DND-41 (cell line): ENCODE data around the gene LRRC43.

Experiments
- ATAC-seq: fragments of 200-7000 bp; cut with Tn5 transposase; 3 replicates; pipeline ENCODE4 v1.9.1; 2021; ENCODE audit warnings: low read depth; ENCODE audit not compliant: insufficient read depth
- DNase-seq: peaks from one replicate; pipeline ENCODE4 v3.0.0-alpha.2; 2020
- H2AFZ ChIP-seq: 2 replicates; pipeline ENCODE4 v1.6.0; 2012; ENCODE audit warnings: low read depth, low read length
- H3K27ac ChIP-seq: 2 replicates; pipeline ENCODE4 v1.5.1; 2012; ENCODE audit warnings: low read length, inconsistent platforms
- H3K27me3 ChIP-seq: fragments of 200-600 bp; sonication (generic); 2 replicates; pipeline ENCODE4 v1.6.0; 2012; ENCODE audit warnings: low read length, mild to moderate bottlenecking, inconsistent platforms; ENCODE audit not compliant: insufficient read depth, poor library complexity
- H3K36me3 ChIP-seq: 2 replicates; pipeline ENCODE4 v1.5.1; 2012; ENCODE audit warnings: low read length, inconsistent platforms; ENCODE audit not compliant: insufficient read depth
- H3K4me1 ChIP-seq: 2 replicates; pipeline ENCODE4 v1.5.1; 2012; ENCODE audit warnings: mild to moderate bottlenecking, low read length; ENCODE audit not compliant: insufficient read depth
- H3K4me2 ChIP-seq: 2 replicates; pipeline ENCODE4 v1.6.0; 2012; ENCODE audit warnings: mild to moderate bottlenecking, moderate library complexity, low read length, inconsistent platforms; ENCODE audit not compliant: insufficient read depth
- H3K4me3 ChIP-seq, 2 experiments: fragments of 200-600 bp in 1 of 2; shearing (Covaris generic) in 1 of 2; 2 replicates each; pipeline ENCODE4 v1.5.1; 2012 to 2016; ENCODE audit warnings: inconsistent platforms in 2 of 2, low read length in 2 of 2, mild to moderate bottlenecking in 2 of 2, low read depth in 1 of 2, moderate library complexity in 1 of 2
- H3K79me2 ChIP-seq: 2 replicates; pipeline ENCODE4 v1.6.0; 2012; ENCODE audit warnings: low read length, inconsistent platforms; ENCODE audit not compliant: insufficient read depth
- H3K9ac ChIP-seq: 2 replicates; pipeline ENCODE4 v1.6.0; 2012; ENCODE audit warnings: low read depth, mild to moderate bottlenecking, inconsistent platforms, low read length, moderate library complexity
- H3K9me3 ChIP-seq: 2 replicates; pipeline ENCODE4 v1.5.1; 2012; ENCODE audit warnings: low read length, moderate library complexity, mild to moderate bottlenecking, inconsistent platforms; ENCODE audit not compliant: insufficient read depth, severe bottlenecking
- H4K20me1 ChIP-seq: 2 replicates; pipeline ENCODE4 v1.6.0; 2012; ENCODE audit warnings: low read length; ENCODE audit not compliant: insufficient read depth
- EZH2 ChIP-seq: IDR thresholded peaks from 3 replicates; pipeline ENCODE4 v1.6.1; 2012; ENCODE audit warnings: borderline replicate concordance, low read depth, mild to moderate bottlenecking, moderate library complexity, low read length, inconsistent platforms; ENCODE audit not compliant: severe bottlenecking
- TF ChIP-seq, protein P1 (sequence below): IDR thresholded peaks from 2 replicates; pipeline ENCODE4 v1.5.1; 2012; ENCODE audit warnings: borderline replicate concordance, low read length, moderate library complexity, mild to moderate bottlenecking; ENCODE audit not compliant: poor library complexity, severe bottlenecking; ENCODE audit errors: extremely low read depth

The LRRC43 gene

GRCh38 chr12:122166422-122167349 is 16.2 kb upstream of the LRRC43 start:
- H3K27me3 ChIP-seq = no peaks in the 10 kb centered on the region
- H2AFZ ChIP-seq = no peak overlapping the region
- no peak overlapping the region for H3K4me2 ChIP-seq
- no peaks in the 10 kb centered on the region for H3K4me1 ChIP-seq
- H4K20me1 ChIP-seq = no peaks in the 10 kb centered on the region
- DNase-seq (no peak), ATAC-seq (no peak)
- no peaks in the 10 kb centered on the region for H3K79me2 ChIP-seq
- no peak overlapping the region for H3K9ac ChIP-seq
- TF ChIP-seq, protein P1, sequence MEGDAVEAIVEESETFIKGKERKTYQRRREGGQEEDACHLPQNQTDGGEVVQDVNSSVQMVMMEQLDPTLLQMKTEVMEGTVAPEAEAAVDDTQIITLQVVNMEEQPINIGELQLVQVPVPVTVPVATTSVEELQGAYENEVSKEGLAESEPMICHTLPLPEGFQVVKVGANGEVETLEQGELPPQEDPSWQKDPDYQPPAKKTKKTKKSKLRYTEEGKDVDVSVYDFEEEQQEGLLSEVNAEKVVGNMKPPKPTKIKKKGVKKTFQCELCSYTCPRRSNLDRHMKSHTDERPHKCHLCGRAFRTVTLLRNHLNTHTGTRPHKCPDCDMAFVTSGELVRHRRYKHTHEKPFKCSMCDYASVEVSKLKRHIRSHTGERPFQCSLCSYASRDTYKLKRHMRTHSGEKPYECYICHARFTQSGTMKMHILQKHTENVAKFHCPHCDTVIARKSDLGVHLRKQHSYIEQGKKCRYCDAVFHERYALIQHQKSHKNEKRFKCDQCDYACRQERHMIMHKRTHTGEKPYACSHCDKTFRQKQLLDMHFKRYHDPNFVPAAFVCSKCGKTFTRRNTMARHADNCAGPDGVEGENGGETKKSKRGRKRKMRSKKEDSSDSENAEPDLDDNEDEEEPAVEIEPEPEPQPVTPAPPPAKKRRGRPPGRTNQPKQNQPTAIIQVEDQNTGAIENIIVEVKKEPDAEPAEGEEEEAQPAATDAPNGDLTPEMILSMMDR = no peak
- TF ChIP-seq EZH2 = no peak
- H3K4me3 ChIP-seq = no peak overlapping the region
- H3K36me3 ChIP-seq = no peaks in the 10 kb centered on the region
- H3K9me3 ChIP-seq = no peaks in the 10 kb centered on the region
- no peak overlapping the region for H3K27ac ChIP-seq

- Histone ChIP-seq H3K27me3 (no peaks in the 10 kb centered on the region), H3K4me1 (no peaks in the 10 kb centered on the region), H3K9ac (no peak overlapping the region), H2AFZ (no peak overlapping the region), H3K36me3 (no peaks in the 10 kb centered on the region), H3K4me3 (no peak overlapping the region), H4K20me1 (no peaks in the 10 kb centered on the region), H3K27ac (no peak overlapping the region), H3K9me3 (no peaks in the 10 kb centered on the region), H3K4me2 (no peak overlapping the region), H3K79me2 (no peaks in the 10 kb centered on the region)
- TF ChIP-seq EZH2 = no peak
- TF ChIP-seq, protein P1 = no peak
- DNase-seq = no peak
- no peak for ATAC-seq
These were observed 15.5 kb upstream of the LRRC43 start for GRCh38 chr12:122167356-122167925.

- H3K9me3 ChIP-seq = no peaks in the 10 kb centered on the region
- H3K27me3 ChIP-seq = no peaks in the 10 kb centered on the region
- H3K4me2 ChIP-seq = no peak overlapping the region
- ATAC-seq (no peak), DNase-seq (no peak)
- H2AFZ ChIP-seq = no peak overlapping the region
- no peaks in the 10 kb centered on the region for H3K79me2 ChIP-seq
- no peak overlapping the region for H3K27ac ChIP-seq
- no peaks in the 10 kb centered on the region for H3K36me3 ChIP-seq
- no peak overlapping the region for H3K9ac ChIP-seq
- H4K20me1 ChIP-seq = no peaks in the 10 kb centered on the region
- H3K4me3 ChIP-seq = no peak overlapping the region
- TF ChIP-seq EZH2 = no peak
- TF ChIP-seq, protein P1 = no peak
- no peaks in the 10 kb centered on the region for H3K4me1 ChIP-seq
These were observed 14.4 kb upstream of the LRRC43 start for GRCh38 chr12:122168492-122168891.
